Measurements from ENCODE around the gene POP7.
"Not testable (repeated sequence)": the region's sequence is repeated elsewhere in the genome, so short reads cannot be mapped to it uniquely, and the experiment has no call there.

Gene POP7

DNA sequence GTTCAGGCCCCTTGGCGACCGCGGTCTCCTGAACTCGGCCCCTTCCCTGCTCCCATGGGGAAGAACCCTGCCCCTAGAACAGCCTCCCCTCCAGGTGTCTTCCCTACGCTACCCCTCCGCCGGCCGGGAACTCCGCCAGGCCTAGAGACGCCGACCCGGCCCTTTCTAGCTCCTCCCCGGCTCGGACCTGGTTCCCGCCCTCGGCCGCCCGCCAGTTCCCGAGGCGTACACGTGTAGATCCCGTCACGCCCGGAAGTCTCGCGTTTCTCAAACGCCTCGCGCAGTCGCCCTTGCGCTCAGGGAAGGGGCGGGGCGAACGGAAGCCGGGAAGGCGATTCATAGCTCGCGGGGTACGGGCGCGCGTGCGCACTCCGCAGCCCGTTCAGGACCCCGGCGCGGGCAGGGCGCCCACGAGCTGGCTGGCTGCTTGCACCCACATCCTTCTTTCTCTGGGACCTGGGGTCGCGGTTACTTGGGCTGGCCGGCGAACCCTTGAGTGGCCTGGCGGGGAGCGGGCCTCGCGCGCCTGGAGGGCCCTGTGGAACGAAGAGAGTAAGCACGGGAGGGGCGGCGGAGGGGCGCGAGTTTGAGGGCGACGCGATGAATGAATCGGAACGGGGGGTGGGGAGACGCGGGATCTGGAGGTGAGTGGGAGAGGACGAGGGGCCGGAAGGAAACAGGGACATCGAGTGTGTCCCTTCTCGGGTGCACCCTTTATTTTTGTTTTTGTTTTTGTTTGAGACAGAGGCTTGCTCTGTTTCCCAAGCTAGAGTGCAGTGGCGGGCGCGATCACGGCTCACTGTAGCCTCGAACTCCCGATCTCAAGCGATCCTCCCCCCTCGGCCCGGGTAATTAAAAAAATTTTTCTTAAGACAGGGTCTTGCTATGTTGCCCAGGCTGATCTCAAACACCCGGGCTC lies at the start of gene POP7:
POP7 (plus strand) TSS at position 369 of the 919 bp plus-strand sequence. CDS start 710 bp downstream, outside the sequence.
- in situ Hi-C loops (cut with MboI; ENCODE audit: low sequenced_read_pairs), result no loop called here

- in situ Hi-C loops (cut with MboI; ENCODE audit: low sequenced_read_pairs), result not testable (repeated sequence)
These were observed 43.6 kb upstream of the POP7 start for GRCh38 chr7:100662194-100662776.

DNA sequence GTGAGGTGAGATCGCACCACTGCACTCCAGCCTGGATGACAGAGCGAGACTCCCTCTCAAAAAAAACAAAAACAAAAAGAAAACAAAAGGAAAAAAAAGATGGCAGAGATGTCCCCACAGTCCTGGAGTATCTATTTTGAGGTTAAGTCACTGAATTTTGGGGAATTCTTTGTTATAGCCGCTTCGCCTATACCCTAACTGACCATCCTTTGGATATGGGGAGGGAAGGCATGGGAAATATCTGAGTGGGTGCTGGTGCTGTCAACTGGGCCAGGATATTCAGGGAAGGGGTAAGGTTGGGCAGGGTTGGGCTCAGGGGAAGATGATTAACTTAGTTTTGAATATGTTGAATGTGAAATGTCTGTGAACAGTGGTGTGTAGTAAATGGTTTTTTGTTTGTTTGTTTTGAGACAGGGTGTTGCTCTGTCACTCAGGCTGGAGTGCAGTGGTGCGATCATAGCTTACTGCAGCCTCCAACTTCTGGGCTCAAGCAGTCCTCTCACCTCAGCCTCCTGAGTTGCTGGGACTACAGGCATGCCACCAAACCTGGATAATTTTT lies 40.7 kb upstream of the POP7 start:
- in situ Hi-C loops (cut with MboI; ENCODE audit: low sequenced_read_pairs), result no loop called here

DNA sequence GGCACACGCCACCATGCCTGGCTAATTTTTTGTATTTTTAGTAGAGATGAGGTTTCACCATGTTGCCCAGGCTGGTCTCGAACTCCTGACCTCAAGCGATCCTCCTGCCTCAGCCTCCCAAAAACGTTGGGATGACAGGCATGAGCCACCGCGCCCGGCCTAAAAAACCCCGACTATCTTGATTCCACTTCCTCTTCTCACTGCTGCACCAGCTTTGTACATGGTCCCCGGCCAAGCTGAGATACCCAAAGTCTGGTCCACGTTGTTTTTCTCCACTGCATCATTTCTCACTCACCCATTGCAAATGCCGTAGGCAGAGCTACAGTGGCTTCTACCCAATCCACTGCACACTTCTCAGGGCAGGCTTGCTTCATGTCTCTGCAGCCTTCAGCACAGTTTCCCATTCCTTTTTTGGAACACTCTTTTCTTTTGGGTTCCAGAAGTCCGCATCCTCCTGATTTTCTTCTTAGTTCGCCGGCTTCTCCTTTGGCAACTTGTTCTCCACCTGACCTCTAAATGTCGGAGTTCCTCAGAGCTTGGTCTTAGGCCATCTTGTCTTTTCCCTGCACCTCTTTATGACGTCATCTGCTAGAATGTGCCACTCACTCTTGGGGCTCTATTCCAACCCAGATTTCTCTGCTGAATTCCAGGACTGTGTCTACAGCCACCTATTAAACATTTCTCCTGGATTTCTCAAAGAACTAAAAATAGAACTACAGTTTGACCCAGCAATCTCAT lies 38.4 kb upstream of the POP7 start:
- in situ Hi-C loops (cut with MboI; ENCODE audit: low sequenced_read_pairs), result no loop called here

DNA sequence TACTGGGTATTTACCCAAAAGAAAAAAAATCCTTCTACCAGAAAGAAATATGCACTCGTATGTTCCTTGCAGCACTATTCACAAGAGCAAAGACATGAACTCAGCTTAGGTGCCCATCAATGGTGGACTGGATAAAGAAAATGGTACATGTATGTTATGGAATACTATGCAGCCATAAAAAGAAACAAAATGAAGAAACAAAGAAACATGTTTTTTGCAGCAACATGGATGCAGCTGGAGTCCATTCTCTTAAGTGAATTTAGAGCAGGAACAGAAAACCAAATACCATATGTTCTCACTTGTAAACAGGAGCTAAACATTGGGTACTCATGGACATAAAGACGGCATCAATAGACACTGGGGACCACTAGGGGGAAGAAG lies 37.9 kb upstream of the POP7 start:
- in situ Hi-C loops (cut with MboI; ENCODE audit: low sequenced_read_pairs), result no loop called here

DNA sequence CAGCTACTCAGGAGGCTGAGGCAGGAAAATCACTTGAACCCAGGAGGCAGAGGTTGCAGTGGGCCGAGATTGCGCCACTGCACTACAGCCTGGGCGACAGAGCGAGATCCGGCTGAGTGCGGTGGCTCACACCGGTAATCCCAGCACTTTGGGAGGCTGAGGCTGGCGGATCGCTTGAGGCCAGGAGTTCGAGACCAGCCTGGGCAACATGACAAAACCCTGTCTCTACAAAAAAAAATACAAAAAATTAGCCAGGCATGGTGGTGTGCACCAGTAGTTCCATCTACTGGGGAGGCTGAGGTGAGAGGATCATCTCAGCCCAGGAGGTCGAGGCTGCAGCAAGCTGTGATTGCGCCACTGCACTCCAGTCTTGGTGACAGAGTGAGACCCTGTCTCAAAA lies 36.8 kb upstream of the POP7 start:
- in situ Hi-C loops (cut with MboI; ENCODE audit: low sequenced_read_pairs), result not testable (repeated sequence)

GRCh38 chr7:100670074-100670473 lies 35.8 kb upstream of the POP7 start:
- in situ Hi-C loops (cut with MboI; ENCODE audit: low sequenced_read_pairs), result no loop called here

DNA sequence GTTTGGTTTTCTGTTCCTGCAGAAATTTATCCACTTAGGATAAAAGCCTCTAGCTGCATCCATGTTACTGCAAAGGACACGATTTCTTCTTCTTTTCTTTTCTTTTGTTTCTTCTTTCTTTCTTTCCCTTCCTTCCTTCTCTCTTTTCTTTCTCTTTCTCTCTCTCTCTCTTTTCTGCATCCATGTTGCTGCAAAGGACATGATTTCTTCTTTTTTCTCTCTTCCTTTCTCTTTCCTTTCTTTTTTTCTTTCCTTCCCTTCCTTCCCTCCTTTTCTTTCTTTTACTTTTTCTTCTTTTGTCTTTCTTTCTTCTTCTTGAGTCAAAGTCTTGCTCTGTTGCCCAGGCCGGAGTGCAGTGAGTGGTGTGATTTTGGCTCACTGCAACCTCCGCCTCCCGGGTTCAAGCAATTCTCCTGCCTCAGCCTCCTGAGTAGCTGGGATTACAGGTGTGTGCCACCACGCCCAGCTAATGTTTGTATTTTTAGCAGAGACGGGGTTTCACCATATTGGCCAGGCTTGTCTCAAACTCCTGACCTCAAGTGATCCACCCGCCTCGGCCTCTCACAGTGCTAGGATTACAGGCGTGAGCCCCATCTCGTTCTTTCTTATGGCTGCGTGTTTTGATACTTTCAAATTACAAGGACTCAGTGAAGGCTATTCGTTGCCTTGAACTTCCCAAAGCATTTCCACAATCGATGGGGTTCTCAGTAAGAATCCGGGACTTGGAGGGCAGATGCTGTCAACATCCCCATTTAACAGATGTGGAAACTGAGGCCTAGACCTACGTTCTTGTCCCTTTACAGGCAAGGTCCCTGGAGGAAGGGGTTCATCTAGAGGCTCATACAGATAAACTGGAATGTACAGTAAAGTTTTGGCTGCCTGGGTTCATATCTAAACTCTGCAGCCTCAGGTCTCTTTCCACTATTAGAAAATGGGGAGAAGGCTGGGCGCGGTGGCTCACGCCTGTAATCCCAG lies 34.3 kb upstream of the POP7 start:
- in situ Hi-C loops (cut with MboI; ENCODE audit: low sequenced_read_pairs), result no loop called here

DNA sequence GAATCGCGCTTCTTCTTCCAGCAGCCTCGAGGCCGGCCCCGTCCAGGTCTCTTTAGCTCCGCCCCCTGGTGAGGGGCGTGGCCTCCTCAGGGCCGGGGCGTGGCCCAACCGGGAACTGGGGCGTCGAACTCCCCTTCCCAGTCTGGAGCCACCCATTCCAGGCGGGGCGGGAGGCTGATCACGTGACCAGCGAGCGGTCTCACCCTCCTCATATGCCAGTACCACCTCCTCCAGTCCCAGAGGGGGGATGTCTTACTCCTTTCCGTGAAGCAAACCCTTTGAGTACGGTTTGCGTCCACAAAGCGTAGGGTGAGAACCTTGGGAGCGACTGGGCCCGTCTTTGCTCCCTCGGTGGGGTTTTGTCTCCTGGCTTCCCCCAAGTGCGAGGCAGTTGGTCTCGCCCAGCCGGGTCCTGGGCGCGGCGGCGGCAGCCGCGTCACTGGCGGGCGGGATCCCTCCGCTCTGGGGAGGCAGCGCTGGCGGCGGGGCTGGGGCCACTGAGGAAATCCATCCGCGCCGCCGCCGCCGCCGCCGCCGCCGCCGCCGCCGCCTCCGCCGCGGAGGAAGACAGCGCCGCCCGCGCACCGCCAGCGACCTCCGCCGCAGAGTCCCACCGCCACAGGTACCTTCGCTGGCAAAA lies 32.5 kb upstream of the POP7 start, which contains the start of gene GNB2:
GNB2 (plus strand) TSS at position 439 of the 640 bp plus-strand sequence. CDS start 2,526 bp downstream, outside the sequence.
- in situ Hi-C loops (cut with MboI; ENCODE audit: low sequenced_read_pairs), result no loop called here

GRCh38 chr7:100673942-100674410 lies 31.9 kb upstream of the POP7 start:
- in situ Hi-C loops (cut with MboI; ENCODE audit: low sequenced_read_pairs), result no loop called here

- in situ Hi-C loops (cut with MboI; ENCODE audit: low sequenced_read_pairs), result no loop called here
These were observed 31.4 kb upstream of the POP7 start for GRCh38 chr7:100674411-100675104.

DNA sequence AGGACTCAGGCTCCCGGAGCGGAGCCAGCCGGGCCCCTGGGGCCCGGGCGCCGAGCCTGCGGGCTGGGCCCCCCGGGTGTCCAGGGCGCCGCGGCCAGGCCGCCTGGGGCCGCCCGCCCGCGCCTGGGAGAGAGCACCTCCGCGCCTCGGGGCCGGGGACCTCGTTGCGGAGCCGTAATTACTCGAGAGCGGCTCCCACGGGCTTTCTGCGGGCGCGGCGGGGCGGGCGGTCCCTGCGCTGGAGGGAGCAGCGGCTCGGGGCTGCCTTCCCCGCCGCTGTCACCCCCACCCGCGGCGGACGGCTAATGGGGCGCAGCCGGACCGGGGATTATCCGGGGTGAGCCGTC lies 30.8 kb upstream of the POP7 start:
- in situ Hi-C loops (cut with MboI; ENCODE audit: low sequenced_read_pairs), result no loop called here

- in situ Hi-C loops (cut with MboI; ENCODE audit: low sequenced_read_pairs), result no loop called here
These were observed 30.2 kb upstream of the POP7 start for GRCh38 chr7:100675581-100676350.

GRCh38 chr7:100676501-100677306 lies 29.2 kb upstream of the POP7 start:
- in situ Hi-C loops (cut with MboI; ENCODE audit: low sequenced_read_pairs), result no loop called here

- in situ Hi-C loops (cut with MboI; ENCODE audit: low sequenced_read_pairs), result no loop called here
These were observed 28.3 kb upstream of the POP7 start for GRCh38 chr7:100677308-100678267.

GRCh38 chr7:100678291-100678984 lies 27.5 kb upstream of the POP7 start:
- in situ Hi-C loops (cut with MboI; ENCODE audit: low sequenced_read_pairs), result no loop called here

Measured in HL-60/S4 treated with phorbol 12-myristate 13-acetate at 8.2 ng/mL for 4 days and 3 days (cell line).